Measurements from ENCODE around the gene IFT80.
"Not testable (repeated sequence)": the region's sequence is repeated elsewhere in the genome, so short reads cannot be mapped to it uniquely, and the experiment has no call there.

The IFT80 gene

GRCh38 chr3:160400030-160400701 is 1.1 kb upstream of the IFT80 start:
- no peak for FAIRE-seq

- FAIRE-seq = no peak
These were observed 253 bp downstream of the IFT80 start for GRCh38 chr3:160398820-160399124.

- FAIRE-seq = no peak
These were observed 3.7 kb downstream of the IFT80 start for GRCh38 chr3:160395297-160395696.

- FAIRE-seq = no peak
These were observed 5.0 kb downstream of the IFT80 start for GRCh38 chr3:160394009-160394392.

- FAIRE-seq = no peak
These were observed 5.5 kb downstream of the IFT80 start for GRCh38 chr3:160393346-160394008.

GRCh38 chr3:160392798-160393197 is 6.2 kb downstream of the IFT80 start:
- no peak for FAIRE-seq

- FAIRE-seq = no peak
These were observed 8.4 kb downstream of the IFT80 start for GRCh38 chr3:160390565-160391138.

- FAIRE-seq = no peak
These were observed 14.2 kb downstream of the IFT80 start for GRCh38 chr3:160384639-160385318.

GRCh38 chr3:160381470-160381869 is 17.6 kb downstream of the IFT80 start:
- FAIRE-seq = no peak

- peak; percentile 45 for FAIRE-seq
These were observed 19.3 kb downstream of the IFT80 start for GRCh38 chr3:160379628-160380214.

- FAIRE-seq = no peak
These were observed 20.5 kb downstream of the IFT80 start for GRCh38 chr3:160378331-160379109.

- FAIRE-seq = no peak
These were observed 22.3 kb downstream of the IFT80 start for GRCh38 chr3:160376681-160377080.

GRCh38 chr3:160374925-160375324 is 24.1 kb downstream of the IFT80 start:
- no peak for FAIRE-seq

GRCh38 chr3:160374472-160374871 is 24.6 kb downstream of the IFT80 start:
- FAIRE-seq = no peak

- FAIRE-seq = no peak
These were observed 25.4 kb downstream of the IFT80 start for GRCh38 chr3:160373655-160374054.

GRCh38 chr3:160372780-160373179 is 26.2 kb downstream of the IFT80 start:
- FAIRE-seq = no peak

GRCh38 chr3:160370987-160371857 is 27.8 kb downstream of the IFT80 start:
- FAIRE-seq = no peak

GRCh38 chr3:160369784-160370183 is 29.2 kb downstream of the IFT80 start:
- no peak for FAIRE-seq

GRCh38 chr3:160368804-160369203 is 30.2 kb downstream of the IFT80 start:
- FAIRE-seq = no peak

GRCh38 chr3:160365869-160366522 is 33.0 kb downstream of the IFT80 start:
- FAIRE-seq = no peak

- FAIRE-seq = not testable (repeated sequence)
These were observed 36.1 kb downstream of the IFT80 start for GRCh38 chr3:160362896-160363295.
